ENCODE data around the gene ZNF493.

- TF ChIP-seq, protein P1, sequence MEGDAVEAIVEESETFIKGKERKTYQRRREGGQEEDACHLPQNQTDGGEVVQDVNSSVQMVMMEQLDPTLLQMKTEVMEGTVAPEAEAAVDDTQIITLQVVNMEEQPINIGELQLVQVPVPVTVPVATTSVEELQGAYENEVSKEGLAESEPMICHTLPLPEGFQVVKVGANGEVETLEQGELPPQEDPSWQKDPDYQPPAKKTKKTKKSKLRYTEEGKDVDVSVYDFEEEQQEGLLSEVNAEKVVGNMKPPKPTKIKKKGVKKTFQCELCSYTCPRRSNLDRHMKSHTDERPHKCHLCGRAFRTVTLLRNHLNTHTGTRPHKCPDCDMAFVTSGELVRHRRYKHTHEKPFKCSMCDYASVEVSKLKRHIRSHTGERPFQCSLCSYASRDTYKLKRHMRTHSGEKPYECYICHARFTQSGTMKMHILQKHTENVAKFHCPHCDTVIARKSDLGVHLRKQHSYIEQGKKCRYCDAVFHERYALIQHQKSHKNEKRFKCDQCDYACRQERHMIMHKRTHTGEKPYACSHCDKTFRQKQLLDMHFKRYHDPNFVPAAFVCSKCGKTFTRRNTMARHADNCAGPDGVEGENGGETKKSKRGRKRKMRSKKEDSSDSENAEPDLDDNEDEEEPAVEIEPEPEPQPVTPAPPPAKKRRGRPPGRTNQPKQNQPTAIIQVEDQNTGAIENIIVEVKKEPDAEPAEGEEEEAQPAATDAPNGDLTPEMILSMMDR (IDR thresholded peaks at IDR 0.05; ENCODE audit: extremely low read depth in 1 of 2, insufficient read depth in 1 of 2, low read depth in 1 of 2, low read length in 2 of 2) = no peak
- TF ChIP-seq MAX (IDR thresholded peaks at IDR 0.05; ENCODE audit: insufficient read depth, insufficient read length) (no peak), EZH2 (IDR thresholded peaks at IDR 0.05; ENCODE audit: borderline replicate concordance, low read depth, low read length, severe bottlenecking) (no peak), POLR2AphosphoS5 (IDR thresholded peaks at IDR 0.05; ENCODE audit: insufficient read depth, low read depth, low read length) (no peak), MYC (IDR thresholded peaks at IDR 0.05; ENCODE audit: low read depth, low read length) (no peak)
Observed at GRCh38 chr19:21474671-21475181, 77.8 kb downstream of the ZNF493 start.

Data from endothelial cell of umbilical vein (primary cell).